ENCODE data around the gene AKT1S1. TPM values are rescaled to one million over a fixed set of nuclear protein-coding genes. Genes with fewer than 3 reads are reported as not detected.

Gene AKT1S1
- total and polyA plus RNA-seq, 2 donors (not counting 3 experiments of a cell fraction or from before 2014, with no cell fraction given) = 64.2 to 68.3 TPM

- intact Hi-C loops (cut with micrococcal nuclease) (no loop called here), dilution Hi-C loops (cut with MboI; ENCODE audit: extremely low pct_ligation_motif_present, low sequenced_read_pairs) (no loop called here)
- H3K79me2 ChIP-seq (ENCODE audit: control insufficient read depth, insufficient read depth, low read length) = no peaks in the 10 kb centered on the region
- no peaks in the 10 kb centered on the region for H3K9me1 ChIP-seq (replicated peaks; ENCODE audit: control insufficient read depth, extremely low read depth, insufficient read depth, low read length)
- no peak overlapping the region for H3K27ac ChIP-seq (ENCODE audit: insufficient read depth, low read depth, low read length)
- peaks cover 16% of the 10 kb centered on the region for H3K4me1 ChIP-seq (ENCODE audit: control insufficient read depth, extremely low read depth, insufficient read depth, low read length)
- H3K9me3 ChIP-seq (replicated peaks; ENCODE audit: control insufficient read depth, insufficient read depth, low read length) = no peaks in the 10 kb centered on the region
- CTCF ChIA-PET = interaction anchor here (0.6 to 1.6 kb wide), 2 partner anchors 27 to 33 kb away, joined by 3 read pairs; no protein-coding TSS in a partner anchor
- H3K4me3 ChIP-seq (replicated peaks in 1 of 3; ENCODE audit: insufficient read depth in 1 of 3, low read depth in 1 of 3, low read length in 3 of 3) = no peak overlapping the region
- DNase-seq (ENCODE audit: low read depth, low spot score) (no peak), FAIRE-seq (no peak)
- H4K20me1 ChIP-seq (replicated peaks; ENCODE audit: control insufficient read depth, extremely low read depth, insufficient read depth, low read length) = no peaks in the 10 kb centered on the region
- H2AFZ ChIP-seq (ENCODE audit: low read depth, low read length) = no peak overlapping the region
- BruUV-seq (replicated peaks) = no TSS peak
- TF ChIP-seq CTCF (IDR thresholded peaks at IDR 0.05; ENCODE audit: extremely low read depth in 1 of 2, insufficient read depth in 1 of 2, low read depth in 1 of 2, low read length in 2 of 2) = no peak
- no peak for TF ChIP-seq MAX (IDR thresholded peaks at IDR 0.05; ENCODE audit: insufficient read depth, insufficient read length)
- TF ChIP-seq GATA2 (IDR thresholded peaks at IDR 0.05; ENCODE audit: insufficient read depth, insufficient read length, low read depth, low read length) = no peak
- no peak for TF ChIP-seq JUN (IDR thresholded peaks at IDR 0.05; ENCODE audit: borderline replicate concordance, insufficient read depth, insufficient read length, low read depth)
- no peak for TF ChIP-seq POLR2AphosphoS5 (IDR thresholded peaks at IDR 0.05; ENCODE audit: insufficient read depth, low read depth, low read length)
- no peak for TF ChIP-seq FOS (IDR thresholded peaks at IDR 0.05; ENCODE audit: borderline replicate concordance, insufficient read depth, low read length)
- TF ChIP-seq EZH2 (IDR thresholded peaks at IDR 0.05; ENCODE audit: borderline replicate concordance, low read depth, low read length, severe bottlenecking) = no peak
- TF ChIP-seq MYC (IDR thresholded peaks at IDR 0.05; ENCODE audit: low read depth, low read length) = no peak
- TF ChIP-seq POLR2A (IDR thresholded peaks at IDR 0.05; ENCODE audit: low read depth, low read length) = no peak
- POLR2A ChIA-PET = no interaction called here
- no peaks in the 10 kb centered on the region for H3K27me3 ChIP-seq (ENCODE audit: control insufficient read depth in 2 of 2, insufficient read depth in 2 of 2, low read length in 2 of 2)
- no peaks in the 10 kb centered on the region for H3K36me3 ChIP-seq (ENCODE audit: control insufficient read depth in 2 of 2, extremely low read depth in 1 of 2, insufficient read depth in 2 of 2, low read length in 2 of 2)
- H3K4me2 ChIP-seq (ENCODE audit: insufficient read depth, low read length) = no peak overlapping the region
- H3K9ac ChIP-seq (replicated peaks; ENCODE audit: extremely low read depth, insufficient read depth, low read length) = no peak overlapping the region
Observed at GRCh38 chr19:49894879-49895565, 17.9 kb upstream of the AKT1S1 start.

Data from endothelial cell of umbilical vein (primary cell).